ENCODE results near the gene PSMC5.

The PSMC5 gene

DNA sequence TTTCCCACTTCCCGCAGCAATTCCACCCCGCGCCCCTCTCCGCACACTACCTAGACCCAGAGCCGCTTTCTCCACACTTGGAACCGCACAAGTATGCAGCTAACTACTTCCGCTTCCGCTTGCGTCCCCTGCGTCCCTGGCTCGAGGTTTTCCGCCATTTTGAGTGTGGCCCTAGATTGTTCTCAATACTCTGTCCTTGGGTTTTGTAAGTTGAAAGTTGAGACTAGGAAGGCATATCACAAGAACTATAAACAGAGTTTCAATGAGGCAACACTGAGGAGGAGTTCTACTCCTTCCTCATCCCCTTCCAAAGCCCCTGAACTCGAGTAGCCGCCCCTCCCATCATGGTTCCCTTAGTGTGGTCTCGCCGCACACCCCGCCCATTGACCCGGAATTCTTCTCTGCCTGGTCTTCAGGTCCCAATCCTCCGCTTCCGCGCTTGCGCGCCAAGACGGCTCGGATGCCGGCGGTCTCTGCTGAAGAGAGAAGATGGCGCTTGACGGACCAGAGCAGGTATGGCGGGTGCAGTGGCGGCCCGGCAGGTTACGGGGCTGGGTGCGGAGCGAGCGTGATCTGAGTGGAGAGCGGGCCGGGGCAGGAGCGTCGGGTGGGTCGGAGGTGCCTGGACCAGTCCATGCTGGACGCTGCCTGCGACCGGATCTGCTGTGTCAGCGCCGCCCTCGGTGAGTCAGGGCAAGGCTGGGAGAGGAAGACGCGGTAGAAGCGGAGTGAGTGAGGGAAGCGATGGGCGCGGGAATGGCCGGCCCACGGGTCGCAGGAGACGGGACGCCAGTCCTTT, at the start of gene PSMC5, which contains the start of gene FTSJ3:
Gene PSMC5 (plus strand): TSS at position 430 of the 799 bp plus-strand sequence. CDS start 60 bp downstream, at position 490.
Gene FTSJ3 (minus strand): TSS at position 662 of the 799 bp plus-strand sequence. CDS start 761 bp downstream, outside the sequence.
- no peaks in the 10 kb centered on the region for H3K9me2 ChIP-seq (ENCODE audit: low read depth, low read length)
- H3K27ac ChIP-seq (ENCODE audit: low read depth, low read length, poor library complexity, severe bottlenecking): peak within 1 kb of the TSS; percentile 74
- peak within 1 kb of the TSS; percentile 91 for H3K4me3 ChIP-seq (ENCODE audit: low read depth, low read length, poor library complexity, severe bottlenecking)
- peak within 1 kb of the TSS; percentile 96 for H3K9ac ChIP-seq (ENCODE audit: low read length)
- H4K20me1 ChIP-seq (ENCODE audit: insufficient read depth, low read length): no peaks in the 10 kb centered on the region
- no peaks in the 10 kb centered on the region for H3K27me3 ChIP-seq (ENCODE audit: insufficient read depth, low read length)
- no peak within 1 kb of the TSS for H2AFZ ChIP-seq (ENCODE audit: low read length)
- peaks cover 25% of the 10 kb centered on the region for H3K4me1 ChIP-seq (ENCODE audit: insufficient read depth, low read length, severe bottlenecking)
- no peaks in the 10 kb centered on the region for H3F3A ChIP-seq (ENCODE audit: insufficient read depth, low read length)
- TF ChIP-seq EZH2 (IDR thresholded peaks at IDR 0.05; ENCODE audit: borderline replicate concordance, low read length): no peak
- TF ChIP-seq, protein P1, sequence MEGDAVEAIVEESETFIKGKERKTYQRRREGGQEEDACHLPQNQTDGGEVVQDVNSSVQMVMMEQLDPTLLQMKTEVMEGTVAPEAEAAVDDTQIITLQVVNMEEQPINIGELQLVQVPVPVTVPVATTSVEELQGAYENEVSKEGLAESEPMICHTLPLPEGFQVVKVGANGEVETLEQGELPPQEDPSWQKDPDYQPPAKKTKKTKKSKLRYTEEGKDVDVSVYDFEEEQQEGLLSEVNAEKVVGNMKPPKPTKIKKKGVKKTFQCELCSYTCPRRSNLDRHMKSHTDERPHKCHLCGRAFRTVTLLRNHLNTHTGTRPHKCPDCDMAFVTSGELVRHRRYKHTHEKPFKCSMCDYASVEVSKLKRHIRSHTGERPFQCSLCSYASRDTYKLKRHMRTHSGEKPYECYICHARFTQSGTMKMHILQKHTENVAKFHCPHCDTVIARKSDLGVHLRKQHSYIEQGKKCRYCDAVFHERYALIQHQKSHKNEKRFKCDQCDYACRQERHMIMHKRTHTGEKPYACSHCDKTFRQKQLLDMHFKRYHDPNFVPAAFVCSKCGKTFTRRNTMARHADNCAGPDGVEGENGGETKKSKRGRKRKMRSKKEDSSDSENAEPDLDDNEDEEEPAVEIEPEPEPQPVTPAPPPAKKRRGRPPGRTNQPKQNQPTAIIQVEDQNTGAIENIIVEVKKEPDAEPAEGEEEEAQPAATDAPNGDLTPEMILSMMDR (IDR thresholded peaks at IDR 0.05; ENCODE audit: low read length): peak; percentile 65
- H3K9me3 ChIP-seq (ENCODE audit: low read length): no peaks in the 10 kb centered on the region
- peaks cover 23% of the 10 kb centered on the region for H3K79me2 ChIP-seq (ENCODE audit: insufficient read depth, low read length)
- peak within 1 kb of the TSS; percentile 94 for H3K4me2 ChIP-seq (ENCODE audit: low read length)
- peaks cover 75% of the 10 kb centered on the region for H3K36me3 ChIP-seq (ENCODE audit: insufficient read depth, low read length)

DNA sequence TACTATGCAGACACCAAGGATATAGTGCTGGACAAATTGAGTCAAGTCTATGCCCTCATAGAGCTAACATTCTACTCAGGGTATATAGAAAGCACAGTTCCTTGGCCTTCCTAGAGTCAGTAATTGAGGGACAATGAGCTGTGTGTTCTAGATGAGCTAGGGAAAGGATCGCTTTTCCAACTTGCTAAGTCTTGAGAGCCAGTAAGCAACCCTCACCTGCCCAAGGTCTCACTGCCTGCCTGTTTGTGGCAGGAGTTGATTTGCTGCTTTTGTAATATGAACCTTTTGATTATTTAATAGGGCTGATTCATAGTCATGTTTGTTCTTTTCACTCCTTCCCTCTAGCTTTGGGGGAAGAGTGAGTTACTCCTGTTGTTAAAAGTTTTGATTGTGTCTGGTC, 46.7 kb upstream of the PSMC5 start:
- Histone ChIP-seq H3K27me3 (ENCODE audit: insufficient read depth, low read length) (no peaks in the 10 kb centered on the region), H3K9me2 (ENCODE audit: low read depth, low read length) (no peaks in the 10 kb centered on the region), H3K4me3 (ENCODE audit: low read depth, low read length, poor library complexity, severe bottlenecking) (no peak overlapping the region), H2AFZ (ENCODE audit: low read length) (no peak overlapping the region), H3K4me1 (ENCODE audit: insufficient read depth, low read length, severe bottlenecking) (peaks cover 13% of the 10 kb centered on the region), H4K20me1 (ENCODE audit: insufficient read depth, low read length) (peaks cover 3% of the 10 kb centered on the region; the same call in 1 of the 2 replicates), H3K27ac (ENCODE audit: low read depth, low read length, poor library complexity, severe bottlenecking) (no peak overlapping the region), H3K79me2 (ENCODE audit: insufficient read depth, low read length) (peaks cover 96% of the 10 kb centered on the region), H3K9ac (ENCODE audit: low read length) (no peak overlapping the region), H3K9me3 (ENCODE audit: low read length) (no peaks in the 10 kb centered on the region), H3K4me2 (ENCODE audit: low read length) (no peak overlapping the region), H3K36me3 (ENCODE audit: insufficient read depth, low read length) (peaks cover 84% of the 10 kb centered on the region), H3F3A (ENCODE audit: insufficient read depth, low read length) (no peaks in the 10 kb centered on the region)
- TF ChIP-seq EZH2 (IDR thresholded peaks at IDR 0.05; ENCODE audit: borderline replicate concordance, low read length): no peak
- TF ChIP-seq, protein P1 (IDR thresholded peaks at IDR 0.05; ENCODE audit: low read length): no peak

DNA sequence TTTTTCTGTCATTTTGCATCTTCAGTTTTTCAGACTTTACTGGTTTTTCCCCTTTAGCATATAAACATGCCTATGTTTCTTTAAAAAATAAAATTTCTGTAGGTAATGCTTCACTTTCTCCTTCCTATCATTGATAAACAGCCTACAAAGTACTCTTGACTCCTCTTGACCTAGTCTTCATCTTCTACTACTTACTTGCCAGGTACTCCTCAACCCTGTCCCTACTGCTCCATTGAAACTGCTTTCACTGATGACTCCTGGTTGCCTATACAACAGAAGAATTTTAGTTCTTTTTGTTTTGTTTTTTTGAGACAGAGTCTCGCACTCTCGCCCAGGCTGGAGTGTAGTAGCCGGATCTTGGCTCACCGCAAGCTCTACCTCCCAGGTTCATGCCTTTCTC, 46.3 kb upstream of the PSMC5 start:
- peaks cover 3% of the 10 kb centered on the region; the same call in 1 of the 2 replicates for H4K20me1 ChIP-seq (ENCODE audit: insufficient read depth, low read length)
- H3K36me3 ChIP-seq (ENCODE audit: insufficient read depth, low read length): peaks cover 84% of the 10 kb centered on the region
- H3K27ac ChIP-seq (ENCODE audit: low read depth, low read length, poor library complexity, severe bottlenecking): no peak overlapping the region
- no peak overlapping the region for H3K4me2 ChIP-seq (ENCODE audit: low read length)
- H3K27me3 ChIP-seq (ENCODE audit: insufficient read depth, low read length): no peaks in the 10 kb centered on the region
- H3K9me2 ChIP-seq (ENCODE audit: low read depth, low read length): no peaks in the 10 kb centered on the region
- H3K4me1 ChIP-seq (ENCODE audit: insufficient read depth, low read length, severe bottlenecking): peaks cover 9% of the 10 kb centered on the region
- H2AFZ ChIP-seq (ENCODE audit: low read length): no peak overlapping the region
- no peaks in the 10 kb centered on the region for H3F3A ChIP-seq (ENCODE audit: insufficient read depth, low read length)
- H3K9me3 ChIP-seq (ENCODE audit: low read length): no peaks in the 10 kb centered on the region
- peaks cover 96% of the 10 kb centered on the region for H3K79me2 ChIP-seq (ENCODE audit: insufficient read depth, low read length)
- no peak overlapping the region for H3K9ac ChIP-seq (ENCODE audit: low read length)
- no peak overlapping the region for H3K4me3 ChIP-seq (ENCODE audit: low read depth, low read length, poor library complexity, severe bottlenecking)
- no peak for TF ChIP-seq EZH2 (IDR thresholded peaks at IDR 0.05; ENCODE audit: borderline replicate concordance, low read length)
- TF ChIP-seq, protein P1 (IDR thresholded peaks at IDR 0.05; ENCODE audit: low read length): no peak

Measured in OCI-LY1 (cell line).